ENCODE data around the gene EGFR.

Gene EGFR

GRCh38 chr7:55203300-55203699 lies 184.5 kb downstream of the EGFR start:
- H3K4me3 ChIP-seq (ENCODE audit: low read depth, low read length), result no peak overlapping the region
- TF ChIP-seq CTCF (IDR thresholded peaks at IDR 0.05; ENCODE audit: borderline replicate concordance, insufficient read depth, low read depth, low read length), result no peak

- no peak overlapping the region for H3K4me3 ChIP-seq (ENCODE audit: low read depth, low read length)
- TF ChIP-seq CTCF (IDR thresholded peaks at IDR 0.05; ENCODE audit: borderline replicate concordance, insufficient read depth, low read depth, low read length), result no peak
These were observed 186.5 kb downstream of the EGFR start for GRCh38 chr7:55205124-55205955.

- no peak overlapping the region for H3K4me3 ChIP-seq (ENCODE audit: low read depth, low read length)
- TF ChIP-seq CTCF (IDR thresholded peaks at IDR 0.05; ENCODE audit: borderline replicate concordance, insufficient read depth, low read depth, low read length), result no peak
These were observed 187.6 kb downstream of the EGFR start for GRCh38 chr7:55206235-55207029.

GRCh38 chr7:55207436-55208125 lies 188.8 kb downstream of the EGFR start:
- no peak overlapping the region for H3K4me3 ChIP-seq (ENCODE audit: low read depth, low read length)
- TF ChIP-seq CTCF (IDR thresholded peaks at IDR 0.05; ENCODE audit: borderline replicate concordance, insufficient read depth, low read depth, low read length), result no peak

- no peak for TF ChIP-seq CTCF (IDR thresholded peaks at IDR 0.05; ENCODE audit: borderline replicate concordance, insufficient read depth, low read depth, low read length)
- H3K4me3 ChIP-seq (ENCODE audit: low read depth, low read length), result no peak overlapping the region
These were observed 190.5 kb downstream of the EGFR start for GRCh38 chr7:55209366-55209765.

GRCh38 chr7:55210176-55210575 lies 191.4 kb downstream of the EGFR start:
- no peak overlapping the region for H3K4me3 ChIP-seq (ENCODE audit: low read depth, low read length)
- no peak for TF ChIP-seq CTCF (IDR thresholded peaks at IDR 0.05; ENCODE audit: borderline replicate concordance, insufficient read depth, low read depth, low read length)

Data from GM12875 (cell line).